HepG2 (cell line): ENCODE measurements around the gene FAM171A2.

Experiments used
- JUNB ChIP-seq: sonication (generic); formaldehyde crosslinking; IDR thresholded peaks from 2 replicates; pipeline ENCODE4 v1.8.0; 2022; ENCODE audit warnings: missing genetic modification reagents, mild to moderate bottlenecking, borderline replicate concordance
- MXI1 ChIP-seq: IDR thresholded peaks from 3 replicates; pipeline ENCODE4 v1.6.1; 2012; ENCODE audit warnings: low read depth, low read length, inconsistent platforms, borderline replicate concordance
- RFX1 ChIP-seq: fragments of 450-650 bp; IDR thresholded peaks from 2 replicates; pipeline ENCODE4 v1.6.1; 2017
- ZNF235 ChIP-seq: sonication (generic); formaldehyde crosslinking; IDR thresholded peaks from 2 replicates; pipeline ENCODE4 v1.8.1; 2023; ENCODE audit warnings: mild to moderate bottlenecking, missing genetic modification reagents, borderline replicate concordance
- ZNF546 ChIP-seq: sonication (generic); formaldehyde crosslinking; conservative IDR thresholded peaks from 2 replicates; pipeline ENCODE4 v1.8.1; 2023; ENCODE audit warnings: mild to moderate bottlenecking, missing genetic modification reagents
- ZNF605 ChIP-seq: sonication (generic); formaldehyde crosslinking; IDR thresholded peaks from 2 replicates; pipeline ENCODE4 v1.8.0; 2022; ENCODE audit warnings: mild to moderate bottlenecking, missing genetic modification reagents
- ZNF672 ChIP-seq: sonication (generic); formaldehyde crosslinking; IDR thresholded peaks from 2 replicates; pipeline ENCODE4 v1.8.1; 2022; ENCODE audit warnings: missing genetic modification reagents

DNA sequence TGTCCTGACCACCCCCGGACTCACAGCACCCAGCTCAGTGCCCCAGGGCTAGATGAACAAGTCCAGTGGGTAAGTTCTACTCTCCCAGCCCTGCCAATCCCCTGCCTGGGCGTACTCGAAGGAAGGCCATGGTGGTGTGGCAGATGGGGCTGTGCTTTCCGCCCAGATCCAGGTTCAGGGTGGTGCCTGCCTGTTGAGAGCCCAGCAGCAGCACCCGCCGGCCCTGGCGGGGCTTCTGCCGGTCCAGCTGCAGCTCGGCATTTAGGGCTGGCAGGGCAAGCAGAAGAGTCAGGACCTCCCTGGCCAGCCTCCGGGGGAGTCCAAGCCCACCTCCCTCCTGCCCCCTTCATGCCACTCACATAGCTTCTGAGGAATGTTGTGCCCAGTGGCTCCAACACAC lies 16.2 kb upstream of the FAM171A2 start:
- TF ChIP-seq ZNF546: no peak
- no peak for TF ChIP-seq ZNF235
- TF ChIP-seq ZNF672 (CRISPR knock-in tag): no peak
- no peak for TF ChIP-seq JUNB
- TF ChIP-seq MXI1: no peak
- no peak for TF ChIP-seq RFX1
- TF ChIP-seq ZNF605 (CRISPR knock-in tag): no peak
